ENCODE results near the gene ACSM5.
"Not testable (repeated sequence)": the region's sequence is repeated elsewhere in the genome, so short reads cannot be mapped to it uniquely, and the experiment has no call there.

The ACSM5 gene

GRCh38 chr16:20398603-20399002, 10.7 kb upstream of the ACSM5 start:
- no peak for DNase-seq (ENCODE audit: low read depth)

- no peak for DNase-seq (ENCODE audit: low read depth)
Measured at GRCh38 chr16:20399185-20399584, 10.1 kb upstream of the ACSM5 start.

GRCh38 chr16:20401066-20401465, 8.3 kb upstream of the ACSM5 start:
- DNase-seq (ENCODE audit: low read depth), result no peak

- DNase-seq (ENCODE audit: low read depth), result no peak
Measured at GRCh38 chr16:20401475-20402016, 7.8 kb upstream of the ACSM5 start.

GRCh38 chr16:20402651-20403050, 6.7 kb upstream of the ACSM5 start:
- DNase-seq (ENCODE audit: low read depth), result no peak

- no peak for DNase-seq (ENCODE audit: low read depth)
Measured at GRCh38 chr16:20404637-20405036, 4.7 kb upstream of the ACSM5 start, which contains the start of gene PDILT. PDILT (minus strand) TSS chr16:20404737; CDS start chr16:20399300, 5,437 bp downstream.

GRCh38 chr16:20410121-20410723, 888 bp downstream of the ACSM5 start:
- DNase-seq (ENCODE audit: low read depth), result no peak

GRCh38 chr16:20411055-20411454, 1.7 kb downstream of the ACSM5 start:
- no peak for DNase-seq (ENCODE audit: low read depth)

GRCh38 chr16:20415541-20415940, 6.2 kb downstream of the ACSM5 start:
- no peak for DNase-seq (ENCODE audit: low read depth)

- not testable (repeated sequence) for DNase-seq (ENCODE audit: low read depth)
Measured at GRCh38 chr16:20419093-20419492, 9.8 kb downstream of the ACSM5 start.

- DNase-seq (ENCODE audit: low read depth), result not testable (repeated sequence)
Measured at GRCh38 chr16:20421748-20422147, 12.4 kb downstream of the ACSM5 start.

GRCh38 chr16:20423772-20424128, 14.4 kb downstream of the ACSM5 start:
- DNase-seq (ENCODE audit: low read depth), result not testable (repeated sequence)

- DNase-seq (ENCODE audit: low read depth), result no peak
Measured at GRCh38 chr16:20424129-20424866, 15.0 kb downstream of the ACSM5 start.

GRCh38 chr16:20427401-20427797, 18.1 kb downstream of the ACSM5 start:
- not testable (repeated sequence) for DNase-seq (ENCODE audit: low read depth)

GRCh38 chr16:20429499-20429898, 20.2 kb downstream of the ACSM5 start:
- not testable (repeated sequence) for DNase-seq (ENCODE audit: low read depth)

GRCh38 chr16:20430480-20430879, 21.1 kb downstream of the ACSM5 start:
- not testable (repeated sequence) for DNase-seq (ENCODE audit: low read depth)

GRCh38 chr16:20430948-20431347, 21.6 kb downstream of the ACSM5 start:
- no peak for DNase-seq (ENCODE audit: low read depth)

- not testable (repeated sequence) for DNase-seq (ENCODE audit: low read depth)
Measured at GRCh38 chr16:20438950-20439349, 29.6 kb downstream of the ACSM5 start.

GRCh38 chr16:20439820-20440231, 30.5 kb downstream of the ACSM5 start:
- not testable (repeated sequence) for DNase-seq (ENCODE audit: low read depth)

GRCh38 chr16:20440731-20441130, 31.4 kb downstream of the ACSM5 start:
- DNase-seq (ENCODE audit: low read depth), result not testable (repeated sequence)

GRCh38 chr16:20441191-20441590, 31.9 kb downstream of the ACSM5 start:
- no peak for DNase-seq (ENCODE audit: low read depth)

- DNase-seq (ENCODE audit: low read depth), result not testable (repeated sequence)
Measured at GRCh38 chr16:20441859-20442258, 32.5 kb downstream of the ACSM5 start.

- not testable (repeated sequence) for DNase-seq (ENCODE audit: low read depth)
Measured at GRCh38 chr16:20446652-20447393, 37.5 kb downstream of the ACSM5 start.

Data from GM04504 (cell line).